SW 1271 (cell line): Measurements from ENCODE around the gene WNK2.

Experiments
- DNase-seq, 2 experiments: peaks; one replicate each; lab custom pipeline; 2025; lab: John Stamatoyannopoulos, UW

The WNK2 gene

DNA sequence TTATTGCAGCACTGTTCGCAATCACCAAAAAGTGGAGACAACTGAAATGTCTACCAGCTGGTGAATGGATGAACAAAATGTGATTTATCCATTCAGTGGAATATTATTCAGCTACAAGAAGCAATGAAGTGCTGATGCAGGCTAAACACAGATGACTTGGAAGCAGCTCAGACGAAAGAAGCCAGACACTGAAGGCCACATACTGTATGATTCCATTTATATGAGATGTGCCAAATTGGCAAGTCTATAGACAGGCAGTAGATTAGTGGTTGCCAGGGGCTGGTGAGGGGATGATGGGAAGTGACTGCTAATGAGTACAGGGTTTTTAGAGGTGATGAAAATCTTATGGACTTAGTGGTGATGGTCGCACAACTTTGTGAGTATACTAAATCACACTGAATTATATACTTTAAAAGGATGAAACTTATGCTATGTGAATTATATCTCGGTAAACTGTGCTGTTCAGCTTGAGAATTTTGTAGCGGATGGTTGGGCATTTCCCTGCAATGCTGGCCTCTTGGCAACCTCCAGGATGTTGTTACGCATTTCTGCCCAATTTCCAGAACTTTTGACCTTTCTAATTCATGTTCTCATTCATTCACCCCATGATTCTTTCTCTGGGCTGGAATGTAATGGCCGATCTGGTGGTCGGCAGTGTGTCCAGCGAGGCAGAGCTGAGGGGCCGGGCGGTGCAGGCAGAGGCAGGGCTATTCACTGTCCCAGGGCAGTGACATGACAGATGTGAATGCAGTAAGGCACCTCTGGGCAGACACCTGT is 22.0 kb upstream of the WNK2 start:
- DNase-seq = no peak

DNA sequence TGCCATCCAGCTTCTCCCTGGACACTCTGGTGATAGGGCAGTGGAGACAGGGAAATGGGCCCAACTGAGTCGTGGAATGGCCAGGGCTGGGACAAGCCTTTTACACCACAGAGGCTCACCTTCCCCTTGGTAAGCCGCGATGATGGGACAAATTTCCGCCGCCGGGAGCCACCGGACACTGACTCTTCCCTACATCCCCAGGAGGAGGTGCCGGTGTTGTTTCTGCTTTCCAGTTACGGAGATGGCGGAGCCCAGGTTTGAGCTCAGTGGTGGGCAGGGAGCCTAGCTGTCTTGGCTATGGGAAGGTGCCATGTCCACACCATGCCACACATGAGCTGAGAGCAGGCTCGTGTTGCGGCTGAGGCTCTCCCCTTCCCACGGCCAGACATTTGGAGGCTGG is 19.9 kb upstream of the WNK2 start:
- DNase-seq = no peak

DNA sequence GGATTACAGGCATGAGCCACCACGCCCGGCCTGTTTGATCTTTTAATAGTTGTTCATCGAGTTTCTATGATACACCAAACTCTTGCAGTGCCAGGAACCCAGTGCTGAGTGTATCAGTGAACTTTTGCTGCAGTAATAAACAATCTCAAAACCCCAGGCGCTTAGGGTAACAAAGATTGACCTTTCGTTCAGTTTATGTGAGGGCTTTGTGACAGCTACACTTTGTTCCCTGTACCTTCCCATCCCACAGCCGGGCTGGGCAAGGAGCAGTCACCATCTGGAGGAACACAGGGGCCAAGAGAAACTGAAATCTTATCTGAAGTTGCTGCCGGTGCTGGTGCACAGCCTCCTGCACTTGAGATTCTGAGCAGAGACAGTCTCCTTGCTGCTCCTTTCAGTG is 17.2 kb upstream of the WNK2 start:
- no peak for DNase-seq

DNA sequence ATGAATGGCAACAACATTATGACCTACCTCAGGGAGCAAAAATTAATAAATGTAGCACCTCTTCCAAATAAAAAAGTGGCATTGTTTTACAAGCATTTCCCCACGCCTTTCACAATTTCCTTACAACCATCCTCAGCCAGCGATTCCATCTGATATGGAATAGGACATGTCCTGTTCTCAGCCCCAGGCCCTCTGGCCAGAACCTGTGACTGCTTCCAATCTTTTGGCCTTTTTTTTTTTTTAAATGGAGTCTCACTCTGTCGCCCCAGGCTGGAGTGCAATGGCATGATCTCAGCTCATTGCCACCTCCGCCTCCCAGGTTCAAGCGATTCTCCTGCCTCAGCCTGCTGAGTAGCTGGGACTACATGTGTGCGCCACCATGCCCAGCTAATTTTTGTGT is 16.8 kb upstream of the WNK2 start:
- DNase-seq = no peak

DNA sequence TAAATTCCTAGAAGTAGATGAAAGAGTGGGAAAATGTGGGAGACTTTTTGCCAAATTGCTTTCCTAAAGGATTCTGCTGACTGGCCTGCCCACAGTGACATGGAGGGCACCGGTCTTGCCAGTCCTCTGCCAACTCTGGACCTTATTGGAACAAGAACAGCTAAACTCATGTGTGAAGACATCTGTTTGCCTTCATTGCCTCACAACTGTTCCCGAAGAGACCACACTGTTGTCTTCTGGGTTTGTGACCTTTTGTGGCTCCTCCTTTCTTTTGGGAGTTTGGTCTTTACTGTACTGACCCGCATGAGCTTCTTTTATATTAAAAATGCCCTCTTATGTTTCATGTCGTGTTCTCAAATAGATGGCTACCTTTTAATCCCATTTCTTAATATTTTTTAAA is 16.1 kb upstream of the WNK2 start:
- DNase-seq = no peak

DNA sequence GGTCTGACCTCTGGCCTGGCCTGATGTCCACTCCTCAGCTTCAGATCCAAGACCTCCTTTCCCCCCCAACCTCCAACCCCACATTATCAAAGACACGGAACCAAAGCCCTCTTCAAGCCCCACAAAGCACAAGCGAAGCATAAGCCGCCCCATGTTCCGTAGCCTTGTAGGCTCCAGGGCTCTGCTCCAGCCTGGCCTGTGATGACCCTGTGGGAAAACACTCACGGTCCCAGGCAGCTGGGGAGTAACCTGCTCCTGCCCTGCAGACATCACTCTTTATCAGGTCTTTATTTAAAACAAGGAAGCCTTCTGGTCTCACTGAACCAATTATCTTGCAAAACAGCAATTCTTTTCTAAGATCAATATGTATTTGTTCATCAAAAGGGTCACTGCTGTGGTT is 15.4 kb upstream of the WNK2 start:
- DNase-seq = no peak

DNA sequence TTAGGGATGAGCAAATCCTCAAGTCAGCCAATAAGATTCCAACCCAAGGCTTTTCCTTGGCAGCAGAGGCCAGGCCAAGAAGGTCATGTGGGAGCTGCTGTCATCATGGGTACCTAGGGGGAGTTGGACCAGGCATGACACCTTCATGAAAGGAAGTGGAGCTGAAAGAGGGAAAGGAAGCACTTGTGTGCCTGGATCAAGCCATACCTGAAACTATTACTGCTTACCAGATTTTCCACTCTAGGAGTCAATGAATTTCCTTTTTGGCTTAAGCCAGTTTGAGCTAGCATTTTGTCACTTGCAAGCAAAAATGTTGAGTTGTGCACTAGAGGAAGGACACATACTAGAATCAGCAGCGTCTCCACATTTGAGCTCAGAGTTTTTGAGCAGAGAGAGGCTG is 14.5 kb upstream of the WNK2 start:
- DNase-seq = no peak

DNA sequence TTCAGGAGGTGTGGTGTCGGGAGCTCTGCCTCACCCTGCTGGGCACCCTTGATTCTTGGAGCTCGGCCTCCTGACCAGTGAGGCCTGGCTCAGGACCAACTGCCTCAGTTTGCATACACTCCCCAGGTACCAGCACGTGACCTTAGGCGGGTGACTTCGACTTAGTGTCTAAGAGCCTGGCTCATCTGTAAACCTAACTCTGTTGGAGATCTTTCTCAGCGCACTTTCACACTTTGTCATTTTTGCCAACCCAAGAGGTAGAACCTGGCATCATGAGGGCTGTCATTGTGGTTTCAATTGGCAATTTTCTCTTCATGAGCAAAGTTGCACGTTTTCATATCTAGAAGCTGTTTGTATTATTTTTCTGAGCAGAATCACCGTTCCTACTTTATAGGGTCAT is 13.4 kb upstream of the WNK2 start:
- DNase-seq = no peak

DNA sequence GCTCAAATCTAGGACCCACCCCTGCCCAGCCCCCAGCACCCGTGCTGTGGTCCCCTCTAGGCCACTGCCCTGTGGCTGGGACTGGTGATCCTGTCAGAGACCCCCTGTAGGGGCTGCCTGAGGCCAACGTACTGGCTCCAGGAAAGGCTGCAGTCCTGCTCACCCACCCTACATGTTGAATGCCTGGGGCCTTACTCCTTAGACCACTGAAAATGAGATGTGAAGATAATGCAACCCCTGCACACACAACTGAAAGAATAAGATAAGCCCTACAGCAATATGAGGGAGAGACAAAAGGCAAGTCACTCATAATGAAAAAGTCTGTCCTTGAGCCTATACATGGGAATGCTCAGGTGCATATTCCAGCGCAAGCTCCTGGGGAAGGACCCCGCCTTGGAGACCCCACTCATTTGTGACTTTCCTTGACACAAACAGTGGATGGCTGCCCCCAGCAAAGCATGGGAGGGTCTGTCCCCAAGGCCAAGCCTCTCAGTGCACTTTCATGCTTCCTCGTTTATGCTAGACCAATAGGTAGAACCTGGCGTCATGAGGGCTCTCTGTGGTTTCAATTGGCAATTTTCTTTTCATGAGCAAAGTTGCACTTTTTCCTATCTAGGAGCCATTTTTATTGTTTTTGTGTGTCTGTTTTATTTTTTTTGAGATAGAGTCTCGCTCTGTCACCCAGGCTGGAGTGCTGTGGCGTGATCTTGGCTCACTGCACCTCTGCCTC is 12.5 kb upstream of the WNK2 start:
- no peak for DNase-seq

DNA sequence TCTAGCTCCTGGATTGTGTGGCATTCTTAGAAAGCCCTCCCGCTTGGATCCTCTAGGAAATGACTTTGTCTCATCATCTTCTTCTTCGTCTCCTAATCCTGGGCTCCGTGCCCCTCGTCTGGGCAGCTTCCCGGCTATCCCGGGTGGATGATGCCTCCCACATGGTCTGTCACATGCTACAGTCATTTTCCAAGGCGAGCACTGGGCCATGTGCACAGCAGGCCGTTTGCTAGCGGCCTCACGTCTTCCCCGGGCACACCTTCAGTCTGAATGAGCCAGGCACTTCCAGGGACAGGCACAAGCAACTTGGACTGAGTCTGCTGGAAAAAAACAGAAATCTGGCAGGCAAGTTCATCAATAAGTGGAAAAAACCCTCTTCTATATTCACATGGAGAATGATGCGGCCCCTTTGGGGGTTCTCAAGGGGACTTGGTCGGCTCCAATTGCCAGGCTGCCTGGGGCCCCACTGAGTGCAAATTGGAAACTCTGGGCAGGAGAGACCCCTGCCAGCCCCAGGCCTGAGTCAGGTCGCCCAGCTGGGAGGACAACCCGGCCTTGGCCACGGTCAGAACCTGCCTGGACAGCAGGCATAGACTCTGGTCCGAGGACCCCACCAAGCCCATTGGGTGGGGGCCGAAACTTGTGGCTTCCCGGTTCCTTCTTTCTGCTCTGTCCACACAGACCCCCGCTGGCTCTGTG is 11.1 kb upstream of the WNK2 start:
- no peak for DNase-seq

DNA sequence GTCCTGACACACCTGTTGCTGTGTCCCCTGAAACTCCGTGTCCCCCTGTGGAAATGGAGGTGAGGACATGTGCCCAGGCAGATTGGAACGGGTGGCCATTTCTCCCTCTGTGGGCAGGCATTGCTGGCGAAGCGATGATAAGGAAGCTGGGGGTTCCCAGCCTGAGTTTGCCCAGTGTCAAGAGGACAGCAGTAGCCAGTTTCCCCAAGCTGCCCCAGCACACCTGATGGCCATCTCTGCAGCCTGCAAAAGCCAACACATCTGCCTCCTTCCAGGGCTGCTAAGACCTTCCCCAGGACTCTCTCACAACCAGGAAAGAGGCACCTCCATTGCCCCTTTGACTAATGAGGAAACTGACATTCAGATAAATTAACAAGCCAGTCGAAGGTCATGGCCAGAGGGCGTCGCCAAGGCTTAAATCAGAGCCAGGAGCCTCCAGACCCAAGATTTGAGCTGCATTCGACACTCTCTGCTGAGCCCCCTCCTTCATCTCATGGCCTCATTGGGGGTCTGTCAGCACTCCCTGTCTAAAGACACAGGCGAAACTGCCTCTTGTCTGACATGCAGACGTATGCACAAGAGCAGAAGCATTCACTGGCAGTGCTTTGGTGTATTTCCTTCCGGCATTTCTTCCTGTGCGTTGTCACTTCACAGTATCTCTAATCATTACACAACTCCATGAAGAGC is 10.4 kb upstream of the WNK2 start:
- no peak for DNase-seq

DNA sequence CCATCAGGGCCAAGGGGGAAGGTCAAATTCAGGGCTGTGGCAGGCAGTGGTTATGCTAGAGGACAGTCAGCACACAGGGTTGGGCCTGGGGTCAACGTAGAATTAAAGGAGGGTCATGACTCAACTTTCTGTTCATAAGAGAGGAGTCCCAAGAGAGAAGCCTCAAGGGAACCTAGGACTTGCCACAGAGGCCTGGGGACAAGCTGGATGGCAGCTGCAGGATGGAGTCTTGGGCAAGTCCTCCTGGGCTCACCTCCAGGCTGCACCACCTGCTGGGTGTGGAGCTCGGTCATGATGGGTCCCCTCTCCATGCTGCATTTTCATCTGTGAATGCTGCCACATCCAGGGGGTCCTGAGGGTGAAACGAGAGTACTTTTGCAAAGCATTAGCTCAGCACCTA is 9.0 kb upstream of the WNK2 start:
- no peak for DNase-seq

DNA sequence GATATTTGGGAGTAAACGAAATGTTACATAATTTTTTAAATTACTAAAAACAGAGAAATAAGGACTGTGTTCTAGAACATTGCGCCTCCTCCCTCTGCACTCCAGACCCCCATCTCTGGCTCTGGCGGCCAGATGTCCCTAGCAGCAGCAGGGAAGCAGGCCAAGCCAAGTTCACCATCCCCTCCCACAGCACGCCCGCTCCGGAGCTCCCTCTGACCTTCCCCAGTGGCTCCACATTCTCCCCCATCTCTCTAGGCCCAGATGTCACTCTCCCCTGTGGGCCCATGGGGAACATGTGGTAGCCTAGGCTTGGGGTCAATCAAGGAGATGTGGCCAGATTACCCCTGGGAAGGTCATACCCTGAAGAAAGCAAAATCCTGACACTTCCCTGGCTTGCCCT is 6.3 kb upstream of the WNK2 start:
- DNase-seq = no peak

DNA sequence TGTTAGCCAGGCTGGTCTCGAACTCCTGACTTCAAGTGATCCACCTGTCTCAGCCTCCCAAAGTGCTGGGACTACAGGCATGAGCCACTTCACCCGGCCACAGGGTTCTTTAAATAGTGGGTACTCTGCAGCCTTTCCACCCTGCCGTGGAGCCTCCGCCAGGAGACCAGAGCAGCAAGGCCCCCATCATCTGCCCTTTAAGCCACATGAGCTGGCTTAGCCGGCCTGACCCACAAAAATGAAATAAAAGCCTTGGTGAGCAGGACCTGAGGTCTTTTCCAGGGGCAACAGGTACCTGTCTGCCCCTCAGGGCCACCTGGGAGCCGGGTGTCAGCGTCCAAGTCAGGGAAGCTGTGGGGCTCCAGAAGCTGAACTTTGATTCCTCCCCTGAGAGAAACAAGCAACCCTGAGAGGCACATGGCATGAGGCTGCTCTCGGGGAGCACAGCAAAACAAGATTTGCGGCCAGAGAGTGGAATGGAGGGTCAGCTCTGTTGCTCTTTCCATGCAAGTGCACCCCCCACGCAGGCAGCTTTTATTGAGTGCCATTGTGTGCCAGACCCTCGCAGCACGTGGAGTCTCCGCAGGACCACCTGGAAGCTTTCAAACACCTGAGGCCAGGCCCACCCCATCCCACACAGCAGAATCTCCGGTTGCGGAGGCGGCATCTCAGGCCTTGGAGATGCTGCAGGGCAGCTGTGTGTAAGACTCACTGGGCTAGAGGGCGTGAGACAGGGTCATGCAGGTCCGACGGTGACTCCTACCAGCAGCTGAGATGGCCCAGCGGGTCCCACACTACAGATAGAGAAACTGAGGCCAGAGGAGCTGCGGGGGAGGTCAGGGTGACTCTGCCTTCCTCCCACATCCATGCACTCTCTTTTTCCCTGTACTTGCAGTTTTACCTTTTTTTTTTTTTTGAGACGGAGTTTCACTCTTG is 4.8 kb upstream of the WNK2 start:
- no peak for DNase-seq

DNA sequence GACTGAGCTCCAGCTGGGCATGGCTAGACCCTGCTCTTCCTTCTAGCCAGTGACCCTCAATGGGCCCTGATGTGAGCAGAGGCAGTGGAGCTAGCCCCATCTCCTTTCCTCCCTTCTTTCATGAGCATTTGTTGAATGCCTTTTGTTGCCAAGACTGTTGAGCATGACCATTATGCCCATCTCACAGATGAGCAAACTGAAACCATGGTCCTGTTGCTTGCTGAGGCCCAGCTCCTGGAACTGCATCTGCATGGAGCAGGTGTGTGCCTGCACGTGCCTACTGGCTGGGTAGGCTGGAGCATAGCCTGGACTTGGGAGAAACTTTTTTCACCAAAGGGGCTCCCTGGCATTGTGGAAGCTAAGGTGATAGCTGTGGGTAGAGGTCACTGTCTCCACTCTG is 3.0 kb upstream of the WNK2 start:
- DNase-seq = no peak

DNA sequence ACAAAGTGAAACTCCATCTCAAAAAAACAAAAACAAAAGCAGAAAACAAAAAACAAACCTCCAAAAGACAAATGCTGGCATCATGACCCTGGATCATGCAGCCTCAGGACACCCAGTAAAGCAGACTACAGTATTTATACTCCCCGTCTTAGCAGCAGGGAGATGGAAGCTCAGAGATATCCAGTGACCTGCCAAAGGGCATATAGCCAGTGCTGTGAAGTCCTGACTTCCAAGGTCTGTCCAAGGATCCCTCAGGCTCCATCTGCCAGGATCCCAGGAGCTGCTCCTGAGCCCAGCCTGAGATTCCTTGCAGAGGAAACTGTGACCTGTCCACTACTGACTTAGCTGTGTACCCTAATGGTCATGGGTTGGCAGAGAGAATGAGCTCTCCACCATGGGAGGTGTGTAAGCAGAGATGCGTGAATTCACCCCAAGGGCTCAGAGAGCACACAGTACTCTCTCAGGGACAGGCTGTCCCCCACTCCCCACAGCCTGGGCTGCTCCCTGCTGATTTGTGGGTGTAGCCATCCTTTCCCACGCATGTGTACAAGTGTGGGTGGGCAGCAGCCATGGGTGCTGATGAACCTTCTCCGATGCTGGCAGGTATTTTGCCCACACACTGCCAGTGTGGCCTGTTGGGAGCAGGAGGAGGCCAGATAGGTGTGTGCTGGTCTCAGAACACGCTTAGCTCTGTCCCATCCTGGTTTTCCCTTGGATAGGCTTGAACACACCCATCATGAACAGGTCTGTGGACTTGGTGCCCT is 2.1 kb upstream of the WNK2 start:
- no peak for DNase-seq

DNA sequence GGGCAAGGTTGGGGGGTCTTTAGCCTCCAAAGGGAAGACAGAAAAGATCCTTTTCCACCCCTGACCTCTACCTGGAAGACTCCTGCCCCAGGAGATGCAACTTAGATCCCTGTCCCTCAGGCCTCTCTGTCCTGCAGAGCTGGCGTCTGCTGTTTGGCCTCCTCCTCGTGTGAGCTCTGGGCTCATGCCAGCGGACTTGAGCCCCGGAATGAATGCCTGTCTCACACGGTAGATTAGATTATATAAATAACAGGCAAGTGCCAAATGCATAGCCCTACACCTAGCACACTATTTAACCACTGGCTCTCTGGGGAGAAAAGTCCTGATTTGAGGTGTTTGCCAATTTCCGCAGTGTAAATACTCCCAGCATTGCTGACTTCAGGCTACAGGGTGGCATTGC is 1.4 kb upstream of the WNK2 start:
- no peak for DNase-seq

DNA sequence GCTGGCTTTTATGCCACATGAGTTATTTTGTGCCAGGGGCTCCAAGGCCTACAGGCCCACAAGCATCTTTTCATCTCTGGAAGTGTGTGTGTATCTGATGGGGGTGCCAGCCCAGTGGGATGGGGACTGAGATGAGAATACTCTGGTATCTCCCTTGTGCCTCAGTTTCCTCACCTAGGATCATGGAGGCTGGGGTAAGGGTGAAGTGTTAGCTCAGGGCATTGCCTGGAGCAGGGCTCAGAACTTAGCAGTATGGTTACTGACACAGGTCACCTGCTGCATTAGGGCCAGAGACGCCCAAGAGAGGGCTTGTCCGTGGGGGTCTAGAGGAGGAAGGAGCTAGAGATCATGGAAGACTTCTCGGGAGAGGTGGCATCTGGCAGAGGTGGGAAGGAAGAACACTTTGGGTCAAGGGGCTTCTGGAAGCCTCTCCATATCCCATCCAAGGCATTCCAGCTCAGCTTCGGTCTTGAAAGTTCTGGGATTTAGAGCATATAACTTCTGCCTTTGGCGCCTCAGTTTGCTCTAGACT is 742 bp upstream of the WNK2 start:
- no peak for DNase-seq

DNA sequence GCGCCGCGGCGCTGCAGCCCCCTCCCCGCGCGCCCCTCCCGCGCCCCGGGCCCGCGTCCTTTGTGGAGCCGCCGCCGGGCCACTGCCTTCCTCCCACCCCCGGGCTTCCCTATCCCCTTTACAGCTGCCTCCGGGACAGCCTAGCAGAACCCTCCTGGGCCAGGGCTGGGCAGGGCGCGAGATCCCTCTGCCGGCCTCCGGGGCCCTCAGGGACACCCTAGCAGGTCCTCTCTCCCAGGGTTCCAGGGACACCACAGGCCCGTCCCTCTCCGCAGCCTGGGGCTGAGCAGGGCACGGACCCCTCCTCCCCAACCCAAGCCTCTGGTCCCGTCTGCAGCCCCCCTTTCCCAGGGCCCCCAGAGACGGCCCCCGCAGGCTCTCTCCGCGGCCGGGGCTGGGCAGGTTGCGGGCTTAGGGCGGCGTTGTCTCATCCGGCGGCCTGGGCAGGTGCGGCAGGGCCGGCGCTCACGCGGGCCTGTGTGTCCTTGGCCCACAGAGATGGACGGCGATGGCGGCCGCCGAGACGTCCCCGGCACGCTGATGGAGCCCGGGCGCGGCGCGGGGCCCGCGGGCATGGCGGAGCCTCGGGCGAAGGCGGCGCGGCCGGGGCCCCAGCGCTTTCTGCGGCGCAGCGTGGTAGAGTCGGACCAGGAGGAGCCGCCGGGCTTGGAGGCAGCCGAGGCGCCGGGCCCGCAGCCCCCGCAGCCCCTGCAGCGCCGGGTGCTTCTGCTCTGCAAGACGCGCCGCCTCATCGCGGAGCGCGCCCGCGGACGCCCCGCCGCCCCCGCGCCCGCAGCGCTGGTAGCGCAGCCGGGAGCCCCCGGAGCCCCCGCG is 710 bp downstream of the WNK2 start:
- DNase-seq = no peak
